HepG2 (cell line): Measurements from ENCODE around the gene CXCL10. TPM values are rescaled to one million over a fixed set of nuclear protein-coding genes. Genes with fewer than 3 reads are reported as not detected.

ENCODE experiments used
- ATAC-seq: fragments of 200-7000 bp; cut with Tn5 transposase; 3 replicates; pipeline ENCODE4 v1.9.1; 2020; ENCODE audit warnings: mild to moderate bottlenecking, moderate library complexity
- BruUV-seq: library from RNA; stranded (reverse); fragments of 400-500 nt; replicated peaks from 2 replicates; lab custom pipeline; 2021; lab: Mats Ljungman, UMichigan
- CTCF ChIA-PET: fragments of 300-600 bp; formaldehyde crosslinking; extraction: SDS; loops from one replicate; lab custom pipeline; 2021; ENCODE audit warnings: low total read pairs, inconsistent platforms, low intra/inter-chr PET ratio; lab: Yijun Ruan, JAX
- POLR2A ChIA-PET: fragments of 350-600 bp; sonication (Branson Sonifier 250); formaldehyde crosslinking; loops from one replicate; lab custom pipeline; 2020; ENCODE audit warnings: antibody characterized with exemption, inconsistent platforms; lab: Yijun Ruan, JAX
- DNase-seq: peaks from one replicate; pipeline ENCODE4 v3.0.0-alpha.2; 2015; ENCODE audit warnings: low spot score
- FAIRE-seq: peaks from 3 replicates; lab custom pipeline; 2011; peaks lifted over from hg19 to GRCh38; lab: Jason Lieb, UNC
- H2AFZ ChIP-seq: one replicate; pipeline ENCODE4 v1.6.1; 2011; ENCODE audit warnings: low read length, inconsistent platforms
- H3K27ac ChIP-seq: fragments of 300-600 bp; 3 replicates; pipeline ENCODE4 v1.8.0; 2011; ENCODE audit warnings: mixed run types, mild to moderate bottlenecking, mixed read lengths, low read length, inconsistent platforms; ENCODE audit not compliant: insufficient read depth; ENCODE audit errors: extremely low read length
- H3K27me3 ChIP-seq, 2 experiments: fragments of 200-600 bp in 1 of 2; 2 replicates in 1 of 2; 3 replicates in 1 of 2; pipeline versions ENCODE4 v1.6.0 to v1.8.0; 2011; ENCODE audit warnings: low read length in 2 of 2, mild to moderate bottlenecking in 2 of 2, moderate library complexity in 2 of 2, inconsistent platforms in 1 of 2; ENCODE audit not compliant: insufficient read depth in 2 of 2, control insufficient read depth in 1 of 2
- H3K36me3 ChIP-seq, 2 experiments: fragments of 200-600 bp in 1 of 2; replicated peaks in 1 of 2; 2 replicates in 1 of 2; 3 replicates in 1 of 2; pipeline versions ENCODE4 v1.5.1 to v1.8.0; 2011; ENCODE audit warnings: low read length in 2 of 2, inconsistent platforms in 1 of 2; ENCODE audit not compliant: insufficient read depth in 2 of 2, control insufficient read depth in 1 of 2
- H3K4me1 ChIP-seq: 2 replicates; pipeline ENCODE4 v1.5.1; 2012; ENCODE audit warnings: low read length, inconsistent platforms; ENCODE audit not compliant: insufficient read depth
- H3K4me2 ChIP-seq: 2 replicates; pipeline ENCODE4 v1.6.0; 2011; ENCODE audit warnings: low read depth, low read length, inconsistent platforms
- H3K4me3 ChIP-seq, 3 experiments: fragments of 200-600 bp in 1 of 3; sonication (generic), shearing (Covaris generic) in 1 of 3; replicated peaks in 1 of 3; 2 replicates each; pipeline ENCODE4 v1.5.1; 2011 to 2016; ENCODE audit warnings: low read length in 3 of 3, inconsistent platforms in 2 of 3, low read depth in 2 of 3, mild to moderate bottlenecking in 2 of 3, control low read depth in 1 of 3, mixed read lengths in 1 of 3; ENCODE audit not compliant: insufficient read depth in 1 of 3
- H3K79me2 ChIP-seq: one replicate; pipeline ENCODE4 v1.6.1; 2011; ENCODE audit warnings: low read length, inconsistent platforms; ENCODE audit not compliant: insufficient read depth
- H3K9ac ChIP-seq: 2 replicates; pipeline ENCODE4 v1.6.0; 2011; ENCODE audit warnings: mild to moderate bottlenecking, low read depth, low read length, inconsistent platforms; ENCODE audit not compliant: insufficient read depth
- H3K9me3 ChIP-seq: 2 replicates; pipeline ENCODE4 v1.5.1; 2012; ENCODE audit warnings: mild to moderate bottlenecking, low read length
- H4K20me1 ChIP-seq: 2 replicates; pipeline ENCODE4 v1.6.0; 2011; ENCODE audit warnings: inconsistent platforms, mild to moderate bottlenecking, low read length, moderate library complexity; ENCODE audit not compliant: insufficient read depth
- CBX1 ChIP-seq: IDR thresholded peaks from one replicate; pipeline ENCODE4 v1.6.1; 2016; ENCODE audit warnings: antibody characterized with exemption, low read depth
- CHD4 ChIP-seq: fragments of 200-600 bp; sonication (generic); IDR thresholded peaks from 2 replicates; pipeline ENCODE4 v1.7.0; 2017; ENCODE audit warnings: mild to moderate bottlenecking, low read length, borderline replicate concordance
- E2F5 ChIP-seq: sonication (generic); formaldehyde crosslinking; conservative IDR thresholded peaks from 2 replicates; pipeline ENCODE4 v1.4.0; 2020; ENCODE audit warnings: missing genetic modification reagents
- FIP1L1 ChIP-seq: fragments of 200-400 bp; formaldehyde crosslinking; IDR thresholded peaks from 2 replicates; pipeline ENCODE4 v1.6.1; 2018; ENCODE audit warnings: low read depth, mild to moderate bottlenecking, low read length, moderate library complexity, borderline replicate concordance; ENCODE audit not compliant: insufficient read depth
- FOSL1 ChIP-seq: sonication (generic); formaldehyde crosslinking; IDR thresholded peaks from 2 replicates; pipeline ENCODE4 v1.9.0; 2021; ENCODE audit warnings: missing genetic modification reagents, borderline replicate concordance
- FOXP4 ChIP-seq: sonication (generic); formaldehyde crosslinking; IDR thresholded peaks from 2 replicates; pipeline ENCODE4 v1.4.0; 2020; ENCODE audit warnings: missing genetic modification reagents
- MLX ChIP-seq: IDR thresholded peaks from 2 replicates; pipeline ENCODE4 v1.6.1; 2016
- SALL2 ChIP-seq: sonication (generic); formaldehyde crosslinking; IDR thresholded peaks from 2 replicates; pipeline ENCODE4 v1.8.1; 2023; ENCODE audit warnings: mild to moderate bottlenecking, missing genetic modification reagents, inconsistent platforms
- SMC3 ChIP-seq: IDR thresholded peaks from 2 replicates; pipeline ENCODE4 v1.6.1; 2011; ENCODE audit warnings: low read length, improper control_type of control experiment
- SOX6 ChIP-seq, 2 experiments: fragments of 450-650 bp in 1 of 2; sonication (generic) in 1 of 2; formaldehyde crosslinking in 1 of 2; IDR thresholded peaks; 2 replicates each; pipeline versions ENCODE4 v1.4.0 to v1.6.1; 2017 to 2020; ENCODE audit warnings: antibody characterized with exemption in 1 of 2, mild to moderate bottlenecking in 1 of 2, missing genetic modification reagents in 1 of 2
- TCF7 ChIP-seq: sonication (generic); IDR thresholded peaks from 2 replicates; pipeline ENCODE4 v1.6.1; 2016; ENCODE audit warnings: antibody characterized with exemption, low read depth
- TFDP1 ChIP-seq: IDR thresholded peaks from 2 replicates; pipeline ENCODE4 v1.6.1; 2016; ENCODE audit warnings: missing compliant biosample characterization, missing genetic modification reagents, borderline replicate concordance
- ZNF569 ChIP-seq: sonication (generic); formaldehyde crosslinking; IDR thresholded peaks from 2 replicates; pipeline ENCODE4 v1.5.0; 2020; ENCODE audit warnings: mild to moderate bottlenecking, missing genetic modification reagents, moderate library complexity, borderline replicate concordance
- ZNF775 ChIP-seq: sonication (generic); formaldehyde crosslinking; IDR thresholded peaks from 2 replicates; pipeline ENCODE4 v1.4.0; 2020; ENCODE audit warnings: missing genetic modification reagents, mild to moderate bottlenecking, moderate library complexity, borderline replicate concordance
- ZNF792 ChIP-seq: IDR thresholded peaks from 2 replicates; pipeline ENCODE4 v1.6.1; 2016
- ZNF891 ChIP-seq: sonication (generic); formaldehyde crosslinking; IDR thresholded peaks from 2 replicates; pipeline ENCODE4 v1.5.0; 2020; ENCODE audit warnings: mild to moderate bottlenecking, missing genetic modification reagents
- ZSCAN12 ChIP-seq: sonication (generic); formaldehyde crosslinking; IDR thresholded peaks from 2 replicates; pipeline ENCODE4 v1.9.0; 2021; ENCODE audit warnings: mild to moderate bottlenecking, missing genetic modification reagents
- WGBS: methylation state at CpG from one replicate; pipeline ENCODE4 v1.1.6; 2017; ENCODE audit warnings: low lambda C conversion rate; 5-methylcytosine and 5-hydroxymethylcytosine counted together
- in situ Hi-C: cut with HindIII; loops from 2 replicates; pipeline ENCODE4 v1.10.0; 2017; ENCODE audit warnings: low pct_unique_long_range_greater_than_20kb; ENCODE audit not compliant: extremely low pct_ligation_motif_present
- intact Hi-C: fragments of 100-400 bp; cut with micrococcal nuclease; formaldehyde crosslinking; loops from one replicate; pipeline ENCODE4 v1.10.0; 2022; ENCODE audit not compliant: unreplicated experiment
- polyA plus RNA-seq, 8 experiments: library from polyadenylated mRNA; depleted of rRNA in 3 of 8; stranded (reverse) in 7 of 8; unstranded in 1 of 8; fragments of >200 nt; fragmentation: Illumina TruSeq in 4 of 8; extraction: Trizol in 4 of 8; gene quantifications; 2 replicates each; pipeline versions ENCODE4 v1.2.1 to v1.2.3, GENCODE V29; 2011 to 2016; ENCODE audit warnings: low read depth in 4 of 8, missing spikeins in 1 of 8, mixed read lengths in 1 of 8; ENCODE audit not compliant: insufficient read depth in 1 of 8
- total RNA-seq, 5 experiments: library from RNA; depleted of rRNA; stranded (reverse); fragments of >200 nt; fragmentation: Illumina TruSeq; extraction: Trizol; gene quantifications; 2 replicates each; pipeline ENCODE4 v1.2.3, GENCODE V29; 2016; ENCODE audit warnings: low read depth in 1 of 5

The CXCL10 gene
- total and polyA plus RNA-seq, 2 of the 13 experiments (the other 11 are each of a cell fraction or from before 2014, with no cell fraction given): not detected

DNA sequence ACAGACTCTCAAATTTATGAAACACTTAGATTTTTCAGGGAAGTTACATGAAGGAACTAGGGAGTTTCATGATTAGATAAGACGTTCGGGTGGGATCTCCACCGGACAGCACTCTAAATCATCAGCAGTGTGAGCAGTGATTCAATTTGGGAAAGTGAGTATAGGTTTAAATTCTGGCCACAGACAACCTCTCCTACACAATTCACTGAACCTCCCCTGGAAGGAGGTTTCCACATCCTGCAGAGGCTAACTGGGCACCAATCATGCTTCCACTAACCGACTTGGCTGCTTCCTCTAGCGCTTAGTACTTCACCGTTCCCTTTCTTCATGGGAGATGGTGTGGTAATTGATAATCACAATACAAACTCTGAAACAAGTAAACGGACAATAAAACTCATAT lies 21.6 kb downstream of the CXCL10 start:
- 74% methylated on average over 7 of the region's 7 CpGs for WGBS
- no peaks in the 10 kb centered on the region for H3K4me1 ChIP-seq
- no peaks in the 10 kb centered on the region for H4K20me1 ChIP-seq
- no peak overlapping the region for H3K4me2 ChIP-seq
- no peak for TF ChIP-seq E2F5 (CRISPR knock-in tag)
- TF ChIP-seq MLX (CRISPR knock-in tag): no peak
- no peak for TF ChIP-seq ZNF775 (CRISPR knock-in tag)
- no peak for TF ChIP-seq FIP1L1
- TF ChIP-seq ZNF569: no peak
- TF ChIP-seq SALL2 (CRISPR knock-in tag): no peak
- no peak for TF ChIP-seq CHD4
- TF ChIP-seq TFDP1: no peak
- TF ChIP-seq CBX1: no peak
- TF ChIP-seq ZNF891 (CRISPR knock-in tag): no peak
- no peak for TF ChIP-seq FOSL1 (CRISPR knock-in tag)
- no peak for TF ChIP-seq TCF7
- no peak for TF ChIP-seq ZNF792
- no peak for TF ChIP-seq SOX6 (IDR thresholded peaks at IDR 0.05)
- no peak for TF ChIP-seq SOX6 (CRISPR knock-in tag; IDR thresholded peaks at IDR 0.05)
- TF ChIP-seq SMC3: no peak
- TF ChIP-seq ZSCAN12 (CRISPR knock-in tag): no peak
- no peak for TF ChIP-seq FOXP4 (CRISPR knock-in tag)
- H3K79me2 ChIP-seq: no peaks in the 10 kb centered on the region
- H2AFZ ChIP-seq: no peak overlapping the region
- DNase-seq: no peak
- H3K27ac ChIP-seq: no peak overlapping the region
- FAIRE-seq: no peak
- ChIA-PET CTCF (no interaction called here), POLR2A (no interaction called here)
- peaks cover 0 to 6% of the 10 kb centered on the region in 2 experiments; a peak in 1 of 5 replicates for H3K27me3 ChIP-seq
- no peak for ATAC-seq
- no peaks in the 10 kb centered on the region for H3K9me3 ChIP-seq
- no peak overlapping the region for H3K4me3 ChIP-seq
- H3K36me3 ChIP-seq: no peaks in the 10 kb centered on the region
- intact Hi-C loops (no loop called here), in situ Hi-C loops (no loop called here)
- BruUV-seq: no TSS peak
- H3K9ac ChIP-seq: no peak overlapping the region
